ENCODE measurements around the gene PDIA6. TPM values are rescaled to one million over a fixed set of nuclear protein-coding genes. Genes with fewer than 3 reads are reported as not detected.

The PDIA6 gene
- total RNA-seq, 1 experiment from 2014 or later = 314 TPM

- no TSS peak for BruUV-seq (replicated peaks)
- Histone ChIP-seq H3K4me3 (ENCODE audit: low read depth, low read length, poor library complexity, severe bottlenecking) (no peak overlapping the region), H3K27ac (ENCODE audit: low read depth, low read length, poor library complexity, severe bottlenecking) (no peak overlapping the region), H3K27me3 (replicated peaks; ENCODE audit: insufficient read depth, low read depth, low read length, poor library complexity) (no peaks in the 10 kb centered on the region), H3K9me3 (ENCODE audit: low read depth, low read length, poor library complexity, severe bottlenecking) (no peaks in the 10 kb centered on the region), H3K4me1 (ENCODE audit: insufficient read depth, low read length, poor library complexity, severe bottlenecking) (no peaks in the 10 kb centered on the region), H3K36me3 (ENCODE audit: insufficient read depth, low read length, poor library complexity, severe bottlenecking) (peaks cover 93% of the 10 kb centered on the region)
- intact Hi-C loops (cut with micrococcal nuclease; ENCODE audit: unreplicated experiment) = no loop called here
- POLR2A ChIA-PET (ENCODE audit: low non-redundant PET) = no interaction called here
- DNase-seq (ENCODE audit: low spot score) = no peak
- CTCF ChIA-PET = no interaction called here
- no peak for TF ChIP-seq EZH2 (IDR thresholded peaks at IDR 0.05; ENCODE audit: borderline replicate concordance, low read depth, low read length, poor library complexity, severe bottlenecking)
- no peak for TF ChIP-seq CTCF (conservative IDR thresholded peaks at IDR 0.05; ENCODE audit: low read depth, low read length)
Observed at GRCh38 chr2:10790228-10790973, 22.2 kb downstream of the PDIA6 start.

- H3K4me1 ChIP-seq (ENCODE audit: insufficient read depth, low read length, poor library complexity, severe bottlenecking) = no peaks in the 10 kb centered on the region
- no peak overlapping the region for H3K27ac ChIP-seq (ENCODE audit: low read depth, low read length, poor library complexity, severe bottlenecking)
- H3K9me3 ChIP-seq (ENCODE audit: low read depth, low read length, poor library complexity, severe bottlenecking) = no peaks in the 10 kb centered on the region
- intact Hi-C loops (cut with micrococcal nuclease; ENCODE audit: unreplicated experiment) = no loop called here
- no peaks in the 10 kb centered on the region for H3K27me3 ChIP-seq (replicated peaks; ENCODE audit: insufficient read depth, low read depth, low read length, poor library complexity)
- no peak for DNase-seq (ENCODE audit: low spot score)
- BruUV-seq (replicated peaks) = no TSS peak
- ChIA-PET POLR2A (ENCODE audit: low non-redundant PET) (no interaction called here), CTCF (interaction anchor here (0.6 kb wide), 1 partner anchor 18 kb away, joined by 7 read pairs; no protein-coding TSS in a partner anchor)
- TF ChIP-seq CTCF (conservative IDR thresholded peaks at IDR 0.05; ENCODE audit: low read depth, low read length) = no peak
- TF ChIP-seq EZH2 (IDR thresholded peaks at IDR 0.05; ENCODE audit: borderline replicate concordance, low read depth, low read length, poor library complexity, severe bottlenecking) = no peak
- H3K36me3 ChIP-seq (ENCODE audit: insufficient read depth, low read length, poor library complexity, severe bottlenecking) = peaks cover 100% of the 10 kb centered on the region
- H3K4me3 ChIP-seq (ENCODE audit: low read depth, low read length, poor library complexity, severe bottlenecking) = no peak overlapping the region
Observed at GRCh38 chr2:10788855-10789254, 23.7 kb downstream of the PDIA6 start.

- no peak overlapping the region for H3K27ac ChIP-seq (ENCODE audit: low read depth, low read length, poor library complexity, severe bottlenecking)
- intact Hi-C loops (cut with micrococcal nuclease; ENCODE audit: unreplicated experiment) = no loop called here
- POLR2A ChIA-PET (ENCODE audit: low non-redundant PET) = no interaction called here
- H3K9me3 ChIP-seq (ENCODE audit: low read depth, low read length, poor library complexity, severe bottlenecking) = no peaks in the 10 kb centered on the region
- H3K4me3 ChIP-seq (ENCODE audit: low read depth, low read length, poor library complexity, severe bottlenecking) = no peak overlapping the region
- TF ChIP-seq EZH2 (IDR thresholded peaks at IDR 0.05; ENCODE audit: borderline replicate concordance, low read depth, low read length, poor library complexity, severe bottlenecking) = no peak
- peak; percentile 57 for TF ChIP-seq CTCF (conservative IDR thresholded peaks at IDR 0.05; ENCODE audit: low read depth, low read length)
- no peaks in the 10 kb centered on the region for H3K27me3 ChIP-seq (replicated peaks; ENCODE audit: insufficient read depth, low read depth, low read length, poor library complexity)
- DNase-seq (ENCODE audit: low spot score) = no peak
- no peaks in the 10 kb centered on the region for H3K4me1 ChIP-seq (ENCODE audit: insufficient read depth, low read length, poor library complexity, severe bottlenecking)
- CTCF ChIA-PET = no interaction called here
- BruUV-seq (replicated peaks) = no TSS peak
- peaks cover 98% of the 10 kb centered on the region for H3K36me3 ChIP-seq (ENCODE audit: insufficient read depth, low read length, poor library complexity, severe bottlenecking)
Observed at GRCh38 chr2:10787176-10787968, 25.2 kb downstream of the PDIA6 start.

All from A673 (cell line).